Activated CD4-positive, CD25-positive, alpha-beta regulatory T cell treated with anti-CD3 and anti-CD28 coated beads, Interleukin-2, amount 50 U/mL, for 24 hours (primary cell): ENCODE data around the gene LARP1.
"Not testable (repeated sequence)": the region's sequence is repeated elsewhere in the genome, so short reads cannot be mapped to it uniquely, and the experiment has no call there.

Experiments used
- ATAC-seq, 2 donors: fragments of 150-1000 bp; cut with Tn5 transposase; one replicate each; pipeline ENCODE4 v1.10.0; 2021; ENCODE audit warnings: mild to moderate bottlenecking in 1 of 2, moderate library complexity in 1 of 2

The LARP1 gene

DNA sequence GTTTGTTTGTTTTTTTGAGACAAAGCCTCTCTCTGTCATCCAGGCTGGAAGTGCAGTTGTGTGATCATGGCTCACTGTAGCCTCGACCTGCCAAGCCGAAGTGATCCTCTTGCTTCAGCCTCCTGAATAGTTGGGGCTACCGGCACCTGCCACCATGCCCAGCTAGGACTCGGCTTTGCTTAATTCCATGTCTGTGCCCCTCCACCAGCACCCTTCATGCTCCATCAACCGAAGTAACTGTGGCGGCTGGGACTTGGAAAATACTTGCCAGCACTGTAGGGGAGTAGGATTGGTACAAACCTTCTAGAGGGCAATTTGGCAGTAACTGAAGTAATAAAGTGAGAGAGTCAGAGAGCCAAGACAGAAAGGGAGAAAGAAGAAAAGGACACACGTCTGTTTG, 76.3 kb downstream of the LARP1 start:
- no peak for ATAC-seq

GRCh38 chr5:154832804-154833203, 77.6 kb downstream of the LARP1 start:
- ATAC-seq: not testable (repeated sequence)

GRCh38 chr5:154834053-154834452, 78.9 kb downstream of the LARP1 start:
- ATAC-seq: no peak

DNA sequence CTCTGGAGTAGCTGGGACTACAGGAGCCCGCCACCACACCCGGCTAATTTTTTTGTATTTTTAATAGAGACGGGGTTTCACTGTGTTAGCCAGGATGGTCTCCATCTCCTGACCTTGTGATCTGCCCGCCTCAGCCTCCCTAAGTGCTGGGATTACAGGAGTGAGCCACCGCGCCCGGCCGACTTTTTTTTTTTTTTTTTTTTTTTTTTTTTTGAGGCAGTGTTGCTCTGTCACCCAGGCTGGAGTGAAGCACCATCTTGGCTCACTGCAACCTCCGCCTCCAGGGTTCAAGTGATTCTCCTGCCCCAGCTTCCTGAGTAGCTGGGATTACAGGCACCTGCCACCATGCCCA, 80.5 kb downstream of the LARP1 start:
- ATAC-seq: not testable (repeated sequence)

DNA sequence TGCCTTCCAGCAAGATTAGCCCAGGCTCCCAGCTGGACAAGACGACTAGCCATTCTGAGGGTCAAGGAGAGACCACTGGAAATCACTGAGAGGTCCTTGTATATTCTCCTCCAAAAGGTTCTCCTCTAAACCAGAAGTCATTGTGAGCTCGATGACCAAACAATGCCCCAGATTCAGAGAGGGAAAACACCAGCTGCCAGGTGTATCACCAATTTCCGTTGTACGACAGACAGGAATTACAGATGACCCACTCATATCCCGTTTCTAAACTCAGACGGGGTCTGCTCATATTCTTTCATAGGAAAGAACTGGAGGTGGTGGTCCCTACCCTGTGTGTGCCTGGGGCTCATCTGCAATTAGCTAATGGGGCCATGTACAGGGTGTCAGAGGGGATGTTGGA, 81.0 kb downstream of the LARP1 start:
- no peak for ATAC-seq

DNA sequence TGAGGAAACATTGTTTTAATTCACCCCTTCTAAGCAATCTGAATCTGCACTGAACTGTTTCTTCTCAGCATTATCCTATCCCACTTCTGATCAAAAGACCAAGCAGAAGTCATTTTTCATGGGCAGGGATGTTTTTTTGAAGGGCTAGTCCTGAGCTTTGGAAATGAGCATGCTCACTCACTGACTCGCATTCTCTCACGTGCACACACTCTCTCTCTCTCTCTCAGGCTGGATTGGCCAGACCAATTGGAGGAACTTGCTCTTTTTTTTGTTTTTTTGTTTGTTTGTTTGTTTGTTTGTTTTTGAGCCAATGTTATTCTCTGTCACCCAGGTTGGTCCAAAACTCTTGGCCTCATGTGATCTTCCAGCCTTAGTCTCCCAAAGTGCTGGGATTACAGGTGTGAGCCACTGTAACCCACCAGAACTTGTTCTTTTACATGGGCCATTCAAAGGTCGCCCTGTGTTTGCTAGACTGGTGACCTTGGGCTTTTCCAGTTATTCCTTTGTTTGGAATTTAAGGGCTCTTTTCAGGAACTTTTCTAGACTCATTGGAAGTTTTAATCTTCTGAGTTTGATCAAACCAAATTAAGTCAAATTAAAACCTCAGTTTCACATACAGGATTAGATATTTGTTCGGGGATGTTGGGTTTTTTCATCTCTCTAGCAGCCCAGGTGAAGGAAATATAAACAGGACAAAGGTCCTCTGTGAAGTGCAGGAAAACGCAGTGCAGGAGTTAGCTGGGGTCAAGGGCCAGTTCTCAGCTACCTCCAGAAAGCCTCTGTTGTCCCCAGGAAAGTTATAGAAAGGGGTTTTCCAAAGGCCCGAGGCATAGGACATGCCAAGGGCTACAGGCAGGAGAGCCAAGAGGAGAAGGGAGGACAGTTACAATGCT, 82.1 kb downstream of the LARP1 start:
- no peak for ATAC-seq

DNA sequence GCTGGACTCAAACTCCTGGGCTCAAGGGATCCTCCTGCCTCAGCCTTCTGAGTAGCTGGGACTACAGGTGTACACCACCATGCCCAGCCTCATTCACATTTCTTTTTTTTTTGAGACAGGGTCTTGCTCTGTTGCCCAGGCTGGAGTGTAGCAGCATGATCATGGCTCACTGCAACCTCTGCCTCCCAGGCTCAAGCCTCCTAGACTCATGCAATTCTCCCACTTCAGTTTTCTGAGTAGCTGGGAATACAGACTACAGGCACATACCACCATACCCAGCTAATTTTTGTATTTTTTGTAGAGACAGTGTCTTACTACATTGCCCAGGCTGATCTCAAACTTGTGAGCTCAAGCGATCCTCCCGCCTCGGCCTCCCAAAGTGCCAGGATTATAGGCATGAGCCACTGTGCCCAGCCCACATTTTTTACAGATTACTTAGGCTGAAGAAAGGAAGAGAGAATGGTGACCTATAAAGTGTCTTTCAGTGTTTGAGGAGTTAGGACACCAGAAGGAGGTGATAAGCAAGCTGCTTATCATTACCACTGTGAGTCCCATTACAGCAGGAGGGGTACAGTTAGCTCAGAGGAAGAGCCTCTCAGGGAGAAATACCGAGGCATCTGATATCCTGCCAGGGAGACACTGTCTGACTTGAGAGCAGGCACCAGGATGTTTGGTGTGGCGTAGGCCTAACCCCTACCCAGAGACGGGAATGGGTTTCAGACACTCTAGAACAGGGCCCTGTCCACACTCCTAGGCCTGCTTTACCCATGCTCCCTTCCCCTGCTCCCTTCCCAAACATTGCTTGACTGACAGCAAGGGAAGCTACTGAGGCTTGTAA, 85.5 kb downstream of the LARP1 start:
- ATAC-seq: no peak

DNA sequence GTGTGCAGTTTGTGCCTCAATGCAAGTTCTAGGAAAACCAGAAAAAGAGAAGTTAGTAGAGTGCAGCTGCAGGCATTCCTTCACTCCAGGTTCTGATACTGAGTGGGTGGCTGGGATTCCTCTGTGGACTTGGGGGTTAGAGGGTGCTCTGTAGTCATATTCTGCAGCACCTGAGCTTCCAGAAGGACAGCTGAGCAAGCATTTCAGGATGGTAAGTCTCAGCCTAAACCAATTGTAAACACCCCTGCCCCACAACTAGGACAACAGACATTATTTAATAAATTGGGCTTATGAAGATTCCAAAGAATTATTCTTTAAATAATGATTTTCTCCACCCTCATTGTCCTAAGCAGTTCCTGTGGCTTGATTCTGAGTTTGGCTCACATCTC, 86.1 kb downstream of the LARP1 start:
- no peak for ATAC-seq

DNA sequence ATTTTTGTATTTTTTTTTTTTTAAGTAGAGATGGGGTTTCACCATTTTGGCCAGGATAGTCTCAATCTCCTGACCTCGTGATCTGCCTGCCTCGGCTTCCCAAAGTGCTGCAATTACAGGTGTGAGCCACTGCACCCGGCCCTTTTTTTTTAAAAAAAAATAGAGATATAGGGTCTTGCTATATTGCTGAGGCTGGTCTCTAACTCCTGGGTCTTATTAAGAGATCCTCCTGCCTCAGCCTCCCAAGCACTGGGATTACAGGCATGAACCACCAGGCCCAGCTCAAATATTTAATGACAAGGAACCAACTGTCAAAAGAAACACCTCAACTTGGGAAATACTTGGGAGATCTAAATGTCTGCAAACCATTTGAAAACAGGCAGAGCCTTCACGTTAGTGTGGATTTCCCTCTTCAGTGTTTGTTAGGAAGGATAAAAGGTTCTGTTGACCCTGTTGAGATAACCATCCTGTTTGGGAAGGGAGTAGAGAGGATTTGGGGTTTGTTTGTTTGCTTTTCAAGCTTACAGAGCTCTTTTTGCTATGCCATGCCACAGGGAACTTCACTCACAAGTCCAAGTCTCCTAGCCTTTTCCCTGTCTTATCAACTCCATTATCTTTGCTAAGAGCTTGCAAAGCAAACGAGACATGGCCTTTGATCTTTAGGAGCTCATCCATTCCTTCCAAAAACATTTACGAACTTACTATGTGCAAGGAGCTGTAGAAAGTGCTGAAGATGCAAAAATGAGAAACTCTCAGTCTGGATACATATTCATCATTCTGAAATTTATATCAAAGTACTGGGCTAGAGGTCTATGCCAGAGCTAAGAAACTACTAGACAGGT, 87.7 kb downstream of the LARP1 start:
- no peak for ATAC-seq

DNA sequence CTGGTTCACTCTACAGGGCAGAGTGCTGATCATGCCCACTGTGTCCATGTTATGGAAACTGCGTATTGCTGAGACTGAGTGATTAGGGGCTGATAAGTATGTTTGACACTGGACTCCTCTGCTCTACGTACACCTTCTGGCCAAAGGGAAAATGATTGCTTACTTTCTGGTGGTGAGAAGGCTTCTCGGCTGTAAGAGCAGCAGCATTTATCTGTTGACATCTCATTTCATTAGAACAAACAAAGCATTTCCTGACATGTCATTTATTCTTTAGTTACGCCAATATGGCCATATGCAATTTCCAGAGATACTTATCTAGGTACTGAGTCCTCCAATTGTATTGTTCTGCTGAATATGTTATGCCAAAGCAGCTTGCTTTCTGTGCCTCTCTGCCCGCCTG, 89.6 kb downstream of the LARP1 start:
- no peak for ATAC-seq

- no peak for ATAC-seq
Observed at GRCh38 chr5:154849264-154849785, 94.1 kb downstream of the LARP1 start.

DNA sequence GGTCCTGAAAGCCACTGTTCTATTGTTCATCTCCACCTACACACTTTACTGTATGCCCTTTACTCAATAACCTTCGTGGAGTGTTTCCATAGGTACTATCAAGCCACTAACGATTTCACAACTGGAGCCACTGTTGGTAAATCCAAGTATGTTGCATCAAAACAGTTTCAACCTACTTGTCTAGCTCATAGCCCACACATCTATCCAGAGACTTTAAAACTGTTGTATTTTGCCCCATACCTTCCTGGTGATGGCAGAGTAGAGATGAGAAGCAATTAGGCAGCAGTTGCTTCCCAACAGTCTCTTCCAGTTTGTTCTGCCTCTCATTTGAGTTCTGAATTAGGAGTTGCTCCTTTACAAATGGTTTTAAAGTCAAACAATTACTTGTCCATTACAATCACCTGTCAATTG, 94.6 kb downstream of the LARP1 start:
- no peak for ATAC-seq

GRCh38 chr5:154850255-154851062, 95.3 kb downstream of the LARP1 start, which contains the start of gene FAXDC2:
FAXDC2 (minus strand) TSS chr5:154850603; CDS start chr5:154838178, 12,425 bp downstream.
- ATAC-seq: no peak

DNA sequence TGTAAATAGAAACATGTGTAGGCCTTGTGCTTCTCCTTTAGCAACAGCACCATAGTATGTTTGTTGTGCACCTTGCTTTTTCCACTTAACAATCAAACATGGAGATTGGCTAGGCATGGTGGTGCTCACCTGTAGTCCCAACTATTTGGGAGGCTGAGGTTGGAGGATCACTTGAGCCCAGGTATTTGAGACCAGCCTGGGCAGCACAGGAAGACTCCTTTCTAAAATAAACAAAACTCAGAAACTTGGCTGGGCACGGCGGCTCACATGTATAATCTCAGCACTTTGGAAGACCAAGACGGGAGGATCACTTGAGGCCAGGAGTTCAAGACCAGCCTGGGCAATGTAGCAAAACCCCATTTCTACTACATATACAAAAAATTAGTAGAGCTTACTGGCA, 96.2 kb downstream of the LARP1 start:
- no peak for ATAC-seq

GRCh38 chr5:154857530-154858296, 102.5 kb downstream of the LARP1 start:
- ATAC-seq: peak; percentile 44 to 52

- peak; percentile 90 to 93 for ATAC-seq
Observed at GRCh38 chr5:154858297-154858971, 103.3 kb downstream of the LARP1 start, which contains the start of gene CNOT8. CNOT8 (plus strand) TSS chr5:154858627; CDS start chr5:154863279, 4,652 bp downstream.

GRCh38 chr5:154858972-154859871, 104.0 kb downstream of the LARP1 start:
- no peak for ATAC-seq

DNA sequence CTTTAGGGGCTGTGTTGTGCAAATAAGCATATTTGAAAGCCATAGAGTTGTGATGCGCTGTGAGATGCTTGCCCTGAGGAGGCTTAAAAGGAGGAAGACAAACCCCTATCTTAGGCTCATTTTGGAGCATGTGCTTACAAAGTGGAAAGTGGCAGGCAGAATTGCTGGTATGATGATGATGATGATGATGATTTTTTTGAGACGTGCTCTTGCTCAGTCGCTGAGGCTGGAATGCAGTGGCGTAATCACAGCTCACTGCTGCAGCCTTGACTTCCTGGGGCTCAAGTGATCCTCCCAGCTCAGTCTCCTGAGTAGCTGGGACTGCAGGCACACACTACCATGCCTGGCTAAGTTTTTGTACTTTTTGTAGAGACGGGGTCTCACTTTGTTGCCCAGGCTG, 104.9 kb downstream of the LARP1 start:
- ATAC-seq: no peak

- no peak for ATAC-seq
Observed at GRCh38 chr5:154860765-154861164, 105.6 kb downstream of the LARP1 start.
